NCI-H1436 treated with DMSO at 0.1 percent for 48 hours (cell line): ENCODE data around the gene MAML2.

Experiments used
- DNase-seq: peaks from one replicate; lab custom pipeline; 2025; lab: John Stamatoyannopoulos, UW

The MAML2 gene

DNA sequence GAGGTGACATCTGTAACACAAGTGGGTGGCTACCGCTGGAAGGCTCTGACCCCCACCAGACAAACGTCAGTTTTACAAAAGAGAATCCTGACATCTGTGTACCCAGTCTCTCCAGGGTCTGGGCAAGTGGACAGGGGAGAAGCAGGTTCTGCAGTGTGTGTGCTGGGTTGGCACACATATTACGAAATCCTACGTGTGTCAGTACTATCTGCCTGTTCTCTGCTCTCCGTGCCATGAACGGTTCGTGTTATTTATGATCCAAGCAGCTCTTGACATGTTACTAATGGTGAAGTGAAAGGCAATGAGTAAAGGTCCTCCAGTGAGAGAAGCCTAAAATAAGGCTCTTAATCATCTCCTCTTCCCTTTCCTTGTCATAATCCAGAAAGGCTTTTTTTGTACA is 217.6 kb downstream of the MAML2 start:
- no peak for DNase-seq

DNA sequence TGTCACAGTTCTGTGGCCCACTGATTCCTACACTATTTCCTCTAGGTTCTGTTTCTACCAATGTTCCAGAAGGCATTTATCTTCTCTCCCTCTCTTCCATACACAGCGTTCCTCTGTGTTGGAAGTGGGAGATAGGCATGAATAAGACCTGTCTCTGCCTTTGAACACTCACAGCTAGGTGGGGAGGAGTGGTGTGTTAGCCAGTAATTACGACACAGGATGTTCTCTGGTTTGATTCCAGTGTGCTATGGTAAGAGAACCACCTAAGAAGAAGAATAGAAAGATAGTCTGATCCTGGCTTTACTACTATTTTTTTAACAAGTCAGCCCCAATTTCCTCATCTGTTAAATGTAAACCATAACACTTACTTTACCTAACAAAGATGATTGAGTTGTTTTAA is 218.8 kb downstream of the MAML2 start:
- DNase-seq = no peak

DNA sequence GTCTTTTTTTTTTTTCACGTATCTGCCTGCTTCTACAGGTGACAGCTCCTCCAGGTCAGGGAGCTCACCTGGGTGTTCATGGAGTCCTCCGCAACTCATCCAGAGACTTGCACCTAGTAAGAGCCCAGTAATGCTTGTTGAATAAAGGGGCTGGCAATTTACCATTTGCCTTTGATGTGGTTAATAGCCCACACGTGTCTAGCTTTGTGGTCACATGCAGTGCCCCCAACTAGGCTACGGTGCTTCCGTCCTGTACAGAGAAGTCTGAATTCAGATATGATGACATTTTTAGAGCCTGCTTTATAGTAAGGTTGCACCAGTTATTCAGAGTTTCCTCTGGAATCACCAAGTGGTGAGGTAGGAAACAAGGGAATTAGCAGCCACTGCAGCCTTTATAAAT is 219.7 kb downstream of the MAML2 start:
- DNase-seq = no peak

GRCh38 chr11:96122601-96123074 is 220.4 kb downstream of the MAML2 start:
- peak; percentile 2 for DNase-seq

DNA sequence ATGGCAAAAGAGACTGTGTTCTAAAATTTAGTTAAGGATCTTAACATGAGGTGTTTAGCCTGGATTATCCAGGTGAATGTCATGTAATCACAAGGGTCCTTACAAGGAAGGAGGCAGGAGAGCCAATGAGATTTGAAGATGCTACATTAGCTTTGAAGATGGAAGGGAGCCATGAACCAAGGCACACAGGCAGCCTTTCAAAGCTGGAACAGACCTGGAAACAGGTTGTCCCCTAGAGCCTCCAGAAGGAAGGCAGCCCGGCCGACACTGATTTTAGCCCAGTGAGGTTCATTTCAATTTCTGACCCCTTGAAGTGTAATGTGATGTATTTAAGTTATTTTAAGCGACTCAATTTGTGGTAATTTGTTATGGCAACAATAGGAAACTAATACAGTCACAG is 223.8 kb downstream of the MAML2 start:
- no peak for DNase-seq

DNA sequence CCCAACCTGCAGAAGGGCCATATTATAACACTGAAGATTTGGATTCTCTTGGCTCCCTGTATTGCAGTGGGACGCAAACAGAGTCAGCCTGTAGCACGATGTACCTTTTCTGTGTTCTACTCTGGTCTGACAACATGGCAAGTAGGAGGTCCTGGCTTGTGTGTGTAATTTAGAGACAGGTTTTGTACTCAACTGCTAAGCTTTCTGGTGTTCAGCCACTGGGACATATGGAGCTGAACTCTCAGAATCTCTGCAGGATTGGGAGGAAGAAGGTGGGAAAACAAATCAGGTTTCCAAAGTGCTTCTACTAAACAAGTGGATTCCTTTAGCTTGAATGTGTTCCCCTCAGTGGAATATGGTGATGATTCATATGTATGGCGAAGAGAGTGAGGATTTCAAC is 226.6 kb downstream of the MAML2 start:
- DNase-seq = no peak

DNA sequence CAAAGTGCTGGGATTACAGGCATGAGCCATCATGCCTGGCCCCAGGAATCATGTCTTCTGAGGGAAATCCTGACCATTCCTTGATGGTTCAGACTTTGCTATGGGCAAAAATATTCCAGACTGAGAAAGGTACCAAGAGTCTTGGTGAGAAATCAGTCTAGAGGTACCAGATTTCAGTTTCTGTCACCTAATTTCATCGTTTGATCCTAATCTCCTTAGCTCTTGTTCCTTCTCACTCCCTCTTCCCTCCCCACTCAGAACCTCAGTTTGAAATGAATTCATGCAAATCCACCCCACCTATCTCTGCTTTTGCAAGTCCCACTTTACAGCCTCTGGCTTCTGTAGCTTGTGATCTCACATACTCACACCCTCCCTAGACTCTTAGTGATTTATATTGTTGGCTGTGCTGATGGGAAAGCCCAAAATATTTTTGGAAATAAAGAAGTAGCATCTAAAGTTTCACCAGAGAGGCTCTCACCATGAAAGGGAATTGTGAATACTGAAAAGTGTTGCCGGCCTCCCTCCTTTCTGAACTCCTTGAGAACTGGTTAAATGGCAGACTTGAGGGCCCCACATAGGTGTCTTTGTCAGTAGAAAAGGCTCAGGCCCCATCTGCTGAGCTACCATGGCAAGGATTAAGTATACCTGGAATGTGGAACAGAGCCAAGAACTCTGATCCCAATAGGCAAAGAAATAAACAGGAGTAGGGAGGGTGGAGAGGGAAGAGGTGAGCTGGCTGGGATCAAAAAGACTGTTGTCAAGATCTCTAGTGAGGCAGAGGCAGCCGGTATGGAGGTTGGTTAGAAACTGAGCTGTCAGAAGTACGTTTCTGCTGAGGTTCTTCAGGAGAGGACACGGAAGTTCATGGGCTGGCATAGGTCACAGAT is 228.6 kb downstream of the MAML2 start:
- DNase-seq = no peak

DNA sequence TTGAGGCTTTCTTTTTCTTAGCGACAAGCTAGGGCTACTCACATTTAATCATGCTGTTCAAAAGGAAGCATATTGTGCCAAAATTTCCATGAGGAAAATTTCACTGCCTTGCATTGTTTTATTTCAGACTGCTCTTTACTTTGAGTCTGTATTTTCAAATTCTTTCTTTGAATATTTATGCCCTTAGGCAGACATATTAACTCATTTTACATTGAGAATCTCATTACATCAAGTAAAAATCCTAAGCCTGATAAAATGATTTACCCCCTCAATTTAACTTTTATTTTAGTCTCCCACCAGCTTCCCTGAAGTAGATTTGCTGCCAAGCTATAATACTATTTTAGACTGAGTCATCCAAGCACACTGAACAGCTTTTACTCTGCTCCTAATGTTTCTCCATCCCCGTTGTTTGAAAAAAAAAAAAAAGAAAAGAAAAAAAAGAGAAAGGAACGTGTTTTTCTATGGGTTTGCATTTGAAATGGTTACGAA is 229.8 kb downstream of the MAML2 start:
- DNase-seq = no peak

DNA sequence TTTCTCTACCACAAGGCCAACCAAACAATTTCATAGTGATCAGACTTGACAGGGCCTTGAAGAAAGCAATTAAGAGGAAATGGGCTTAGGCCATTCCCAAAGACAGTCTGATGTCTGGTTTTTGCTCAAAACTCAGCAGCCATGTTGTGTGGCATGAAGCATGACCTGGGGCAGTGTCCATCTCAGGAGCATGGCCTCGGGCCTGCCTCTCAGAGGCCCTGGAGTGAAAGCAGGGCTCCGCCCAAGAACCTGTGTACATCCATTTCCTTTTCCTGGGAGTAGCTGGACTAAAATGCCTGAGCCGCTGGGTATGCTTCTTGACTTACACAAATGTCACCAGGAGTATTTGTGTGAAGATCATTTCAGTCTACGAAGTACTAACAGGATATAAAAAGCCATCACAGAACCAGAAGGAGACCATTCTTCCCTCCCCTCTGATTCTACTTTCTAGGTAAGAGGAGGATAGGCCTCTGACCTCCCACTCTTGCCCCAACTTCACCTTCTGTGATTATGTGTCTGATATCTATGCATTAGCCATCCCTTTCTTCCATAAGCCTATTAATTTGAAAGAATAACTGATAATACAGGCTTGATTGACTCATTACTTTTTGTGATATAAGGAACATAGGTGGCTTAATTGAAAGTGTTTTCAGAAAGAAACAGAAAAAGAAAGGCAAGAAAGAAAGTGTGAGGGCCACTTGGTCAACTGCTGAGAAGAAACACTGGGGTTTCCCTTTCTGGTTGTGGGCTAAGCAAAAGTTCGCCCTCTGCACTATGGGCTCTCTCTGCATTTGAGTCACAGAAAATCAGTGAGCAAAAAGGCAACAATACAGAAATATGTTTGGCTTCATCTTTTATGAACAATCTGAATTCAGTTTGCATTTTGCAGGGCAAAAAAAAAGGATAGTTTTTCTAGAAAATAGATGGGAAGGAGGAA is 230.5 kb downstream of the MAML2 start:
- DNase-seq = no peak

- no peak for DNase-seq
Measured at GRCh38 chr11:96111308-96111707, 231.7 kb downstream of the MAML2 start.

DNA sequence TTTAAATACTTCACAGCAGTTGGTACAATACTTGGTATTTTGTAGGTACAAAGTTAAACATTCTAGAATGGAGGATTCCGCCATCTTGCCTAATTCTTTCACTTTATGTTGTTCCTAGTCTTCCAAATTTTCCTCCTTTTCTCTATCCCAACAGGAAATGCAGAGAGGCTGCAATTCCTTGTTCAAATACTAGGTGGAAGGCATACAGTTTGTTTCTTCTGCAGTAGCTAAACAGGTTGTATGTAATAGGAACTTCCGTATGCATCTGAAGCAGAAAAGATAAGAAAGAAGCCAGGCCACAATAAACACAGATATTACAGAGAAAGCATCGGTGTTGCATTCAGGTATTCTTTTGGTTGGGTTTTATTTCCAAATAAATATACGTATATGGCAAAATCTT is 232.7 kb downstream of the MAML2 start:
- DNase-seq = no peak

- DNase-seq = no peak
Measured at GRCh38 chr11:96109331-96110030, 233.5 kb downstream of the MAML2 start.

DNA sequence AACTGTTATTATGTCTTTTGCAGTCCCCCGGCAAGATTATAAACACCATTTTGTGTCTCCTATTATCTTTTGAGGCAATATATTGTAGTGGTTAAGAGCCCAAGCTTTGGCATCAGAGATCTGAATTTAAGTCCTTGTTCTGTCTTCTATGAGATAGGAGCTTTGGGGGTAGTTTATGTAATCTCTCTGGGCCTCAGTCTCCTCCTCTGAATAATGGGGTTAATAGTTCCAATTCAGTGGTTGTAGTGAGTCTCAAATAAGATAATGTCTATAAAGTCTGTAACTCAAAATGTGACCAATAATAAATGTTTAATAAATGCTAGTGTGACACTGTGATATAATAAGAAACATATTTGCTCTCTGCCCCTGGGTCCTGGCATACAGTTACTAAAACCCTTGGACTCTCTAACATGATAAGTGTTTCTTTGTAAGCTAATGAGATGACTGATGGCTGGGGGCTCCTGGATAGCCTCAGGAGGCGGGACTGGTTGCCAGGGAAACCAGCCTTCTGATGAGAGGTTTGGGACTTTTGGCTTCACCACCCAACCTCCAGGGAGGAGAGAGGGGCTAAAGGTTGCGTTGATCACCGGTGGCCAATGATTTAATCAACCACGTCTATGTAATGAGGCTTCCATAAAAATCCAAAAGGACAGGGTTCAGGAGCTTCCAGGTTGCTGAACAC is 235.7 kb downstream of the MAML2 start:
- no peak for DNase-seq

GRCh38 chr11:96106645-96107044 is 236.3 kb downstream of the MAML2 start:
- DNase-seq = no peak

- no peak for DNase-seq
Measured at GRCh38 chr11:96105944-96106343, 237.1 kb downstream of the MAML2 start.

DNA sequence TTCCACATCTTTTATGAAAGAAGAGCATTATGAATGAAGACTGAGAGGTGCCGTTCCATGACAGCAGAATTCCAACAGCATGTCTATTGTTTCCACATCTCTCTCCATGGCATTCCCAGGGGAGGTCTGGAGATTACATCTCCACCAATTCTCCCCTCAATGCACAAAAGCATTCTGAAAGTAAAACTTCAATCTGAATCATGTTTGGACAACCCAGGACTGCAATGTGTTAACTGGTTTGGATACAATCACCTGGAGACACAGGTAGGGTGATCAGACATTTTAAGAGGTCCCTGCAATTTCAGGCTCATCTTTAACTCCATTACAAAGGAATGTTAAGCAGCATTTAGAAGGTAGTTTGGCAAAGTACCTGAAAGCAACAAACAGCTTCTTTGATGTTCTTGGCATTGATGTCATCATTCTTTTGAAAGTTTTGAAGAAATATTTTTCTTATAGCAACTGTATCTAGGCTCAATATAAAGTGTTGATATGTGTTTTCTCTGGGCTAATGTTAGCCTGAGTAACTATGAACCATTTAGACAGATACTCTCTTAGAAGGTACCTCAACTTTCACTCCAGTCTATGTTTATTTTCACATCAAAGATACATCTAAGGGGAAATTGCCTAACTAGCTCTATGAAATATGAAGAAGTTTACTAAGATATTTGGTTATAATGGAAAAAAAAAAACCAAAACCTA is 237.6 kb downstream of the MAML2 start:
- no peak for DNase-seq

GRCh38 chr11:96104496-96104895 is 238.5 kb downstream of the MAML2 start:
- no peak for DNase-seq

DNA sequence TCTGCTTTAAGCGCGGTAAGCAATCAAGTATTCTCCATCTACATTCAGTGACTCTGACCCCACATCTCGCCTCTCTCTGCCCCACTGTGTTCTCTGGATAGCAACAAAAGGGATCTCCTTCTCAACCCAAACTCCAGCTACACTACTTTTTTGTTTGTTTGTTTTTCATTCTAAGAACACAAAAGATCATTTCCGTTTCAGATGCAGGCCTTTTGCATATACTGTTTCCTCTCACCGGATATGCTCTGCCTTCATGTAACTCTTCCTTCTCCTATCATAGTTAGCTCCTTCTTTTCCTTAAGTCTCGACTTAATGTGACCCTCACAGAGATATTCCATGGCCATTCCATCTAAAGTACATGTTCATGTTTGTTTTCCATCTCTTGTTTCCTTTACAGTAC is 239.3 kb downstream of the MAML2 start:
- no peak for DNase-seq

GRCh38 chr11:96103102-96103501 is 239.9 kb downstream of the MAML2 start:
- no peak for DNase-seq

GRCh38 chr11:96102664-96103078 is 240.3 kb downstream of the MAML2 start:
- DNase-seq = no peak

GRCh38 chr11:96101146-96101545 is 241.8 kb downstream of the MAML2 start:
- DNase-seq = no peak
